ENCODE data around the gene TMEM132D. TPM values are rescaled to one million over a fixed set of nuclear protein-coding genes. Genes with fewer than 3 reads are reported as not detected.

The TMEM132D gene
- total and polyA plus RNA-seq, 2 experiments from 2014 or later, result 2.0 to 2.4 TPM

DNA sequence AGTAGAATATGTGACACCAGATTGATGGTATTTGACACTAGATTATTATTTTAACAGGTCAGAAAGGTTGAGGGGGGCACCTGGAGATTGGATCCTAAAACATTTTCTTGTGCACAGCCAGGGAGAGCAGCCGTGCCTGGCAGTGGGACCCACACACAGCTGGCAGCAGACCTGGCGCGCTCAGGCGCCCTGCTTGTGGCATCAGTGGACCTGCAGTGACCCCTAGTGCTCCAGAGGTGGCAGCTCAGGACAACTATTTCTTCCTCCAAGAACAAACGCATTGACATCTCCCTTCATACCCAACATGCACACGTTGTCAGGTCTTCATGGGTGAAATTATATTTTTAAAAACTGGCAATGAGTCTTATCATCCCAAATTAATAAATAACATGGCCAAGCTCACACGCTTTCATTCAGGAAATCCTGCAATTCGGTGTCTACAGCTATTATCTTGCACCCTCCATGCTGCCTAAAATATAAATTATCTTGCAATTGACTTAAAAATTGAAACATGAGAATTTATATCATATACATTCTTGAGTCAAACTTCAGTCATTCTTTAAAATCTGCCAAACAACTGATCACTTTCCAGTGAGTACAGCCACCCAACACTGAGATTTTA, 7.7 kb upstream of the TMEM132D start:
- H4K20me1 ChIP-seq (ENCODE audit: insufficient read depth, poor library complexity, severe bottlenecking), result no peaks in the 10 kb centered on the region
- H3K9me2 ChIP-seq (replicated peaks; ENCODE audit: insufficient read depth), result no peaks in the 10 kb centered on the region
- no peak overlapping the region for H3K4me2 ChIP-seq
- H3K36me3 ChIP-seq (replicated peaks; ENCODE audit: insufficient read depth, low read depth), result no peaks in the 10 kb centered on the region
- H3K79me2 ChIP-seq, result no peaks in the 10 kb centered on the region
- H3K9me3 ChIP-seq (ENCODE audit: low read depth), result no peaks in the 10 kb centered on the region
- DNase-seq (ENCODE audit: low spot score), result peak; percentile 84
- peaks cover 22% of the 10 kb centered on the region for H3K27me3 ChIP-seq
- no peaks in the 10 kb centered on the region for H3K4me1 ChIP-seq (ENCODE audit: insufficient read depth)
- no peak overlapping the region for H3K27ac ChIP-seq
- TF ChIP-seq, protein P1, sequence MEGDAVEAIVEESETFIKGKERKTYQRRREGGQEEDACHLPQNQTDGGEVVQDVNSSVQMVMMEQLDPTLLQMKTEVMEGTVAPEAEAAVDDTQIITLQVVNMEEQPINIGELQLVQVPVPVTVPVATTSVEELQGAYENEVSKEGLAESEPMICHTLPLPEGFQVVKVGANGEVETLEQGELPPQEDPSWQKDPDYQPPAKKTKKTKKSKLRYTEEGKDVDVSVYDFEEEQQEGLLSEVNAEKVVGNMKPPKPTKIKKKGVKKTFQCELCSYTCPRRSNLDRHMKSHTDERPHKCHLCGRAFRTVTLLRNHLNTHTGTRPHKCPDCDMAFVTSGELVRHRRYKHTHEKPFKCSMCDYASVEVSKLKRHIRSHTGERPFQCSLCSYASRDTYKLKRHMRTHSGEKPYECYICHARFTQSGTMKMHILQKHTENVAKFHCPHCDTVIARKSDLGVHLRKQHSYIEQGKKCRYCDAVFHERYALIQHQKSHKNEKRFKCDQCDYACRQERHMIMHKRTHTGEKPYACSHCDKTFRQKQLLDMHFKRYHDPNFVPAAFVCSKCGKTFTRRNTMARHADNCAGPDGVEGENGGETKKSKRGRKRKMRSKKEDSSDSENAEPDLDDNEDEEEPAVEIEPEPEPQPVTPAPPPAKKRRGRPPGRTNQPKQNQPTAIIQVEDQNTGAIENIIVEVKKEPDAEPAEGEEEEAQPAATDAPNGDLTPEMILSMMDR (IDR thresholded peaks at IDR 0.05; ENCODE audit: poor library complexity), result peak; percentile 89
- no peak for TF ChIP-seq EZH2 (IDR thresholded peaks at IDR 0.05; ENCODE audit: borderline replicate concordance)
- no peak for TF ChIP-seq EZH2phosphoT487 (IDR thresholded peaks at IDR 0.05; ENCODE audit: low read depth, severe bottlenecking, unreplicated experiment)
- WGBS (ENCODE audit: low lambda C conversion rate, missing lambda C conversion rate), result 6% methylated on average over 8 of the region's 8 CpGs
- no peak overlapping the region for H2AFZ ChIP-seq
- H3K4me3 ChIP-seq, result no peak overlapping the region

DNA sequence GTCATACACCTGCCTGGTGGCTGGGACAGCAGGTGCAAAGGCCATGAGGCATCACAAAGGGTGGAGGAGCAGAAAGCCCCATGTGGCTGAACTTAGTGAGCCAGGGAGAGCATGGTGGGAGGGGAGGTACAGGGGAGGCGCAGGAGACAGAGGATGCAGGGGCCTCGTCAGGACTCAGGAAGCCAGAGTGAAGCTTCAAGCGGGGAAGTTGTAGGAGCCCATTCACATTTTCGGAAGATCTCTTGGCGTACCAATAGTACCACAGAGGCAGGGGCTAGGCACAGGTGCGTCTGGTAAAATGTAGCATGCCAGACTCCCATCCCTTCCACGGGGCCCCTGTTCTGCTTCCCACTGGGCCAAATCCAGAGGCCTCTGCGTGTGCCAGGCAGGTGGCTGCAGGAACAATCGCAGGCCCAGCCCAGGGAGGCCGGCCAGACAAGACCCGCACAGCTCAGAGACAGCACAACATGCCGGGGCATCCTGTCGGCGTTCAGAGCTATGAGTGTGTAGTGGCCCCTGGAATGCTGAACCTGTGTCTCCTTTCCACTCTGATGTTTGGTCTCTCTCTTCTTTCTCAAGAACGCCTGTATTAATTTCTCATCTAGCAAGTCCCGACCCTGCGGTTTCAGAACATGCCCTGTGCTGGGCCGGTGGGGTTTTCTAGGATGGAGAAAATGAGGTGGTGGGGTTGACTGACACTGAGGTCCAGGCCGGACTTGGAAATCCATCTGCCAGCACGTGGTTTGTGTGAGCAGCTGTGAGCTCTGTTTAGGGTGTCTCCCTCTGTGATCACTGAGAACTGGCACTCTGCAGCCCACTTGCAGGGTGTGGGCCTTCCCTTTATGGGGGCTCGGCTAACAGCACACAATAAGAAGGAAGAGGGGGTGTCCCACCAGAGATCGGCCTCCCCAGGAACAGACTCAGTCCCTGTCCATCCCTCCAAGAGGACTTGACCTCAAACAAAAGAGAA, 5.5 kb upstream of the TMEM132D start:
- Histone ChIP-seq H3K4me2 (no peak overlapping the region), H3K9me3 (ENCODE audit: low read depth) (no peaks in the 10 kb centered on the region), H3K27me3 (peaks cover 44% of the 10 kb centered on the region), H3K4me1 (ENCODE audit: insufficient read depth) (no peaks in the 10 kb centered on the region), H3K27ac (no peak overlapping the region), H3K36me3 (replicated peaks; ENCODE audit: insufficient read depth, low read depth) (no peaks in the 10 kb centered on the region), H3K4me3 (no peak overlapping the region), H3K9me2 (replicated peaks; ENCODE audit: insufficient read depth) (no peaks in the 10 kb centered on the region), H3K79me2 (no peaks in the 10 kb centered on the region), H4K20me1 (ENCODE audit: insufficient read depth, poor library complexity, severe bottlenecking) (no peaks in the 10 kb centered on the region), H2AFZ (no peak overlapping the region)
- TF ChIP-seq, protein P1 (IDR thresholded peaks at IDR 0.05; ENCODE audit: poor library complexity), result no peak
- no peak for TF ChIP-seq EZH2 (IDR thresholded peaks at IDR 0.05; ENCODE audit: borderline replicate concordance)
- no peak for TF ChIP-seq EZH2phosphoT487 (IDR thresholded peaks at IDR 0.05; ENCODE audit: low read depth, severe bottlenecking, unreplicated experiment)
- no peak for DNase-seq (ENCODE audit: low spot score)
- 85% methylated on average over 22 of the region's 22 CpGs for WGBS (ENCODE audit: low lambda C conversion rate, missing lambda C conversion rate)

DNA sequence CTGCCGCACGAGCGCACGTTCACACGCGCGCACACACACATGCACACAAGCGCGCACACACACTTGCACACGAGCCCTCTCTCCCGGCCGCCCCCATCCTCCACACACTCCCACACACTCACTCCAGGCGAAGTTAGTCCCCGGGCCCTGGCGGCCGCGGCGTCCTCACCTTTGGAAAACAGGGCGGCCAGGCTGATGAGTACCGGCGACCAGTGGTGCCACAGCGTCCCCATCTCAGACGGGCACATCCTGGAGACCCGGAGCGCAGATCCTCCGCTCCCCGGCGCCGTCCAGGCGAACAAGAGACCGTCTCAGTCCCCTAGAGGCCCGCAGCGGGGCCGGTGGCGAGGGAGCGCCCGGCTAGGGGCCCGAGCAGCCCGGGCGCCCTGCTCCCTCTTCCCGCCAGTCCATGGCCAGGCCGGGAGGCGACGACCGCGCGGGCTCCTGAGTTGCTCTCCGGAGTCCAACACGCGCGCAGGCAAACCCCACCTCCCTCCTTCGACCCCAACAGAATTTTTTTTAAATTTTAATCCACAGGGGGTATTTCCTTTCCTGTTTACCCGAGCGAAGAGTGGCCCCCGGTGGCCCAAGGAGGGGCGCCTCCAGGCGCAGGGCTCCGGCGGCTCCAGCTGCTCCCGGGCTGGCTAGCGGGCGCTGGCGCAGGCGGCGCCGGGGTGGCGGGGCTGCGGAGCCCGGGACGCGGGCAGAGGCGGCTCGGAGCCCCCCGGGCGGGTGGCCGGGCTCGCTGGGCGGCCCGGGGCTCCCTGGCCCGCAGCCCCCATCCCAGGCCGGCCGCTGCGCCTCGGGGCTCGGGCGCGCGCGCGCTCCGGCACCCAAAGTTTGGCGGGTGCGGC, 506 bp downstream of the TMEM132D start:
- Histone ChIP-seq H3K4me2 (peak overlapping the region; percentile 74), H3K9me2 (replicated peaks; ENCODE audit: insufficient read depth) (no peaks in the 10 kb centered on the region), H2AFZ (no peak overlapping the region), H3K9me3 (ENCODE audit: low read depth) (no peaks in the 10 kb centered on the region), H4K20me1 (ENCODE audit: insufficient read depth, poor library complexity, severe bottlenecking) (no peaks in the 10 kb centered on the region), H3K79me2 (no peaks in the 10 kb centered on the region), H3K36me3 (replicated peaks; ENCODE audit: insufficient read depth, low read depth) (no peaks in the 10 kb centered on the region), H3K27ac (no peak overlapping the region), H3K4me3 (no peak overlapping the region), H3K27me3 (peaks cover 83% of the 10 kb centered on the region), H3K4me1 (ENCODE audit: insufficient read depth) (no peaks in the 10 kb centered on the region)
- DNase-seq (ENCODE audit: low spot score), result peak; percentile 13
- WGBS (ENCODE audit: low lambda C conversion rate, missing lambda C conversion rate), result 1% methylated on average over 67 of the region's 93 CpGs
- TF ChIP-seq, protein P1 (IDR thresholded peaks at IDR 0.05; ENCODE audit: poor library complexity), result no peak
- TF ChIP-seq EZH2 (IDR thresholded peaks at IDR 0.05; ENCODE audit: borderline replicate concordance) (no peak), EZH2phosphoT487 (IDR thresholded peaks at IDR 0.05; ENCODE audit: low read depth, severe bottlenecking, unreplicated experiment) (no peak)
